ENCODE data around the gene NUDT19.

GRCh38 chr19:32672841-32673240, 18.8 kb upstream of the NUDT19 start:
- TF ChIP-seq CTCF (IDR thresholded peaks at IDR 0.05) (no peak), POLR2A (IDR thresholded peaks at IDR 0.05) (no peak), POLR2AphosphoS5 (IDR thresholded peaks at IDR 0.05) (no peak)
